B cell (primary cell): ENCODE data around the gene FGF8. TPM values are rescaled to one million over a fixed set of nuclear protein-coding genes. Genes with fewer than 3 reads are reported as not detected.

Experiments used
- ATAC-seq: fragments of 200-7000 bp; cut with Tn5 transposase; one replicate; pipeline ENCODE4 v1.10.0; 2021; ENCODE audit warnings: low read depth, mild to moderate bottlenecking, moderate number of reproducible peaks, moderate library complexity
- CTCF ChIA-PET: fragments of 350-600 bp; sonication (Branson Sonifier 250); formaldehyde crosslinking; loops from one replicate; lab custom pipeline; 2021; ENCODE audit warnings: antibody characterized with exemption, inconsistent platforms; lab: Charles Lee
- POLR2A ChIA-PET: fragments of 350-600 bp; sonication (Branson Sonifier 250); formaldehyde crosslinking; loops from one replicate; lab custom pipeline; 2021; ENCODE audit warnings: antibody characterized with exemption; lab: Charles Lee
- DNase-seq: peaks from one replicate; pipeline ENCODE4 v3.0.0; 2013
- H2AFZ ChIP-seq: 2 replicates; pipeline ENCODE4 v1.6.1; 2012; ENCODE audit warnings: mild to moderate bottlenecking, low read depth, low read length; ENCODE audit not compliant: insufficient read depth, poor library complexity, severe bottlenecking
- H3K27ac ChIP-seq, 2 donors: 1 replicate in 1 of 2; 2 replicates in 1 of 2; pipeline ENCODE4 v1.5.1; 2012 to 2013; ENCODE audit warnings: low read length in 2 of 2, mild to moderate bottlenecking in 2 of 2, moderate library complexity in 1 of 2
- H3K27me3 ChIP-seq, 4 experiments: fragments of 200-600 bp in 1 of 4; sonication (generic) in 1 of 4; replicated peaks in 1 of 4; 1 replicate in 2 of 4; 2 replicates in 2 of 4; pipeline versions ENCODE4 v1.6.1 to v1.7.0; 2013 to 2016; ENCODE audit warnings: low read length in 3 of 4, mild to moderate bottlenecking in 2 of 4, mixed read lengths in 1 of 4, moderate library complexity in 1 of 4; ENCODE audit not compliant: insufficient read depth in 4 of 4, control insufficient read depth in 3 of 4; ENCODE audit errors: control extremely low read depth in 1 of 4
- H3K36me3 ChIP-seq, 2 experiments: replicated peaks in 1 of 2; 1 replicate in 1 of 2; 2 replicates in 1 of 2; pipeline versions ENCODE4 v1.6.1 to v1.7.1; 2013; ENCODE audit warnings: low read length in 1 of 2; ENCODE audit not compliant: insufficient read depth in 2 of 2, control insufficient read depth in 1 of 2; ENCODE audit errors: control extremely low read depth in 1 of 2, extremely low read depth in 1 of 2
- H3K4me1 ChIP-seq, 2 donors: fragments of 200-600 bp in 1 of 2; sonication (generic) in 1 of 2; 1 replicate in 1 of 2; 2 replicates in 1 of 2; pipeline versions ENCODE4 v1.5.1 to v1.6.1; 2013 to 2017; ENCODE audit warnings: low read length in 2 of 2; ENCODE audit not compliant: control insufficient read depth in 2 of 2, insufficient read depth in 2 of 2
- H3K4me2 ChIP-seq: replicated peaks from 2 replicates; pipeline ENCODE3; 2012; ENCODE audit warnings: mild to moderate bottlenecking, low read depth, low read length; ENCODE audit not compliant: poor library complexity, severe bottlenecking
- H3K4me3 ChIP-seq, 5 experiments: fragments of 200-600 bp in 1 of 5; sonication (generic) in 1 of 5; 1 replicate in 3 of 5; 2 replicates in 2 of 5; pipeline versions ENCODE4 v1.5.1 to v1.7.0; 2011 to 2016; ENCODE audit warnings: low read length in 4 of 5, mild to moderate bottlenecking in 4 of 5, low read depth in 2 of 5, control low read depth in 1 of 5, moderate library complexity in 1 of 5; ENCODE audit not compliant: insufficient read depth in 1 of 5; ENCODE audit errors: control extremely low read depth in 1 of 5, extremely low read depth in 1 of 5
- H3K79me2 ChIP-seq: fragments of 200-600 bp; sonication (generic); one replicate; pipeline ENCODE4 v1.6.0; 2016; ENCODE audit warnings: low read length; ENCODE audit not compliant: control insufficient read depth, insufficient read depth
- H3K9ac ChIP-seq: fragments of 200-600 bp; sonication (generic); 2 replicates; pipeline ENCODE4 v1.6.1; 2017; ENCODE audit warnings: mild to moderate bottlenecking, low read length, moderate library complexity
- H3K9me3 ChIP-seq, 3 donors: one replicate each; pipeline versions ENCODE4 v1.6.1 to v1.7.1; 2013; ENCODE audit warnings: low read length in 2 of 3; ENCODE audit not compliant: control insufficient read depth in 2 of 3, insufficient read depth in 1 of 3; ENCODE audit errors: control extremely low read depth in 1 of 3
- H4K20me1 ChIP-seq: 2 replicates; pipeline ENCODE4 v1.6.0; 2012; ENCODE audit warnings: mild to moderate bottlenecking, low read length; ENCODE audit not compliant: insufficient read depth, control insufficient read depth, poor library complexity, severe bottlenecking
- H3K27ac Mint-ChIP-seq: one replicate; pipeline ENCODE4 v1.8.0; 2021; ENCODE audit warnings: mixed read lengths
- H3K27me3 Mint-ChIP-seq: one replicate; pipeline ENCODE4 v1.8.0; 2021; ENCODE audit warnings: mixed read lengths
- H3K4me1 Mint-ChIP-seq: one replicate; pipeline ENCODE4 v1.8.0; 2021; ENCODE audit warnings: mixed read lengths
- H3K4me3 Mint-ChIP-seq: one replicate; pipeline ENCODE4 v1.8.0; 2021; ENCODE audit warnings: mixed read lengths
- H3K9me3 Mint-ChIP-seq: one replicate; pipeline ENCODE4 v1.8.0; 2022; ENCODE audit warnings: mixed read lengths; ENCODE audit not compliant: insufficient read depth
- CTCF ChIP-seq: fragments of 200-600 bp; IDR thresholded peaks from one replicate; pipeline ENCODE4 v1.8.0; 2022; ENCODE audit warnings: antibody characterized with exemption, mild to moderate bottlenecking
- EZH2 ChIP-seq: IDR thresholded peaks from 2 replicates; pipeline ENCODE4 v1.6.1; 2012; ENCODE audit warnings: borderline replicate concordance, low read depth, mild to moderate bottlenecking, moderate library complexity, low read length; ENCODE audit not compliant: insufficient read depth, poor library complexity, severe bottlenecking
- WGBS: methylation state at CpG from one replicate; pipeline ENCODE4 v1.1.5; 2013; ENCODE audit warnings: missing lambda C conversion rate; ENCODE audit not compliant: insufficient coverage; 5-methylcytosine and 5-hydroxymethylcytosine counted together
- intact Hi-C: fragments of 100-400 bp; cut with micrococcal nuclease; formaldehyde crosslinking; loops from one replicate; pipeline ENCODE4 v1.10.0; 2022
- polyA plus RNA-seq: library from polyadenylated mRNA; depleted of rRNA; stranded (reverse); fragments of >200 nt; gene quantifications from 2 replicates; pipeline ENCODE4 v1.2.3, GENCODE V29; 2012
- total RNA-seq, 2 donors: library from RNA; stranded (reverse); fragments of 120-200 nt in 1 of 2; gene quantifications; 1 replicate in 1 of 2; 2 replicates in 1 of 2; pipeline versions ENCODE4 v1.2.3 to v1.2.4, GENCODE V29; 2013 to 2022

FGF8 gene
- total and polyA plus RNA-seq, 2 donors (not counting 1 experiment from before 2014, with no cell fraction given) = not detected

- peaks cover 8 to 93% of the 10 kb centered on the region in 2 experiments for H3K36me3 ChIP-seq
- WGBS = no CpG with 5 or more reads among the region's 4 CpGs
- intact Hi-C loops = no loop called here
- H4K20me1 ChIP-seq = peaks cover 96% of the 10 kb centered on the region
- ATAC-seq (no peak), DNase-seq (no peak)
- no peak overlapping the region for H2AFZ ChIP-seq
- no peaks in the 10 kb centered on the region for H3K9me3 Mint-ChIP-seq
- no peak overlapping the region for H3K27ac Mint-ChIP-seq
- no peaks in the 10 kb centered on the region for H3K27me3 Mint-ChIP-seq
- H3K4me3 Mint-ChIP-seq = no peak overlapping the region
- H3K4me2 ChIP-seq = no peak overlapping the region
- CTCF ChIA-PET = interaction anchor here (0.6 to 1.2 kb wide), 3 partner anchors 8 to 46 kb away, joined by 3 to 5 read pairs (median 3); no protein-coding TSS in a partner anchor
- no peak overlapping the region for H3K9ac ChIP-seq
- H3K4me3 ChIP-seq = no peak overlapping the region
- H3K27me3 ChIP-seq = no peaks in the 10 kb centered on the region
- TF ChIP-seq EZH2 (no peak), CTCF (no peak)
- H3K79me2 ChIP-seq = peaks cover 92% of the 10 kb centered on the region
- no peaks in the 10 kb centered on the region for H3K9me3 ChIP-seq
- no peak overlapping the region for H3K27ac ChIP-seq
- POLR2A ChIA-PET = interaction anchor here (0.6 to 1.2 kb wide), 4 partner anchors 15 to 1538 kb away, joined by 3 to 7 read pairs (median 3); partner anchors contain the start of gene OGA
- no peaks in the 10 kb centered on the region for H3K4me1 ChIP-seq
- peaks cover 11% of the 10 kb centered on the region for H3K4me1 Mint-ChIP-seq
Measured at GRCh38 chr10:101803511-101803910, 27.6 kb upstream of the FGF8 start.

- peaks cover 67% of the 10 kb centered on the region for H3K79me2 ChIP-seq
- DNase-seq (no peak), ATAC-seq (no peak)
- no peaks in the 10 kb centered on the region for H3K9me3 ChIP-seq
- H2AFZ ChIP-seq = no peak overlapping the region
- H3K27me3 ChIP-seq = no peaks in the 10 kb centered on the region
- CTCF ChIA-PET = interaction anchor here (5.7 kb wide), 1 partner anchor 15 kb away, joined by 35 read pairs; the partner anchor contains the start of gene NPM3
- H3K36me3 ChIP-seq = peaks cover 10 to 91% of the 10 kb centered on the region in 2 experiments
- Mint-ChIP-seq H3K9me3 (no peaks in the 10 kb centered on the region), H3K27ac (no peak overlapping the region), H3K4me3 (no peak overlapping the region), H3K27me3 (no peaks in the 10 kb centered on the region), H3K4me1 (peaks cover 6% of the 10 kb centered on the region)
- POLR2A ChIA-PET = interaction anchor here (0.7 kb wide), 1 partner anchor 1784 kb away, joined by 7 read pairs; no protein-coding TSS in a partner anchor
- H3K27ac ChIP-seq = no peak overlapping the region
- no peak overlapping the region for H3K9ac ChIP-seq
- H4K20me1 ChIP-seq = peaks cover 99% of the 10 kb centered on the region
- no peak overlapping the region for H3K4me2 ChIP-seq
- WGBS = 92% methylated on average over 2 of the region's 4 CpGs
- TF ChIP-seq CTCF (no peak), EZH2 (no peak)
- intact Hi-C loops = no loop called here
- no peak overlapping the region for H3K4me3 ChIP-seq
- H3K4me1 ChIP-seq = no peaks in the 10 kb centered on the region
Measured at GRCh38 chr10:101797403-101798059, 21.6 kb upstream of the FGF8 start.
